Activated CD4-positive, alpha-beta T cell treated with anti-CD3 and anti-CD28 coated beads, Interleukin-2, amount 10 ng/mL, durations not matched to agents 24 days and 14 days (primary cell): ENCODE data around the gene BNIP5. TPM values are rescaled to one million over a fixed set of nuclear protein-coding genes. Genes with fewer than 3 reads are reported as not detected.
"Not testable (repeated sequence)": the region's sequence is repeated elsewhere in the genome, so short reads cannot be mapped to it uniquely, and the experiment has no call there.

ENCODE experiments used
- DNase-seq: peaks from one replicate; pipeline ENCODE4 v3.0.0; 2022
- H3K27ac Mint-ChIP-seq: one replicate; pipeline ENCODE4 v1.8.0; 2022; ENCODE audit warnings: mild to moderate bottlenecking, mixed read lengths
- H3K27me3 Mint-ChIP-seq: one replicate; pipeline ENCODE4 v1.8.0; 2022; ENCODE audit warnings: mixed read lengths
- H3K36me3 Mint-ChIP-seq: one replicate; pipeline ENCODE4 v1.8.0; 2022; ENCODE audit warnings: low read depth, mild to moderate bottlenecking, mixed read lengths
- H3K4me1 Mint-ChIP-seq: one replicate; pipeline ENCODE4 v1.8.0; 2021; ENCODE audit warnings: mixed read lengths
- H3K4me3 Mint-ChIP-seq: one replicate; pipeline ENCODE4 v1.8.0; 2022; ENCODE audit warnings: mild to moderate bottlenecking, moderate library complexity, mixed read lengths
- H3K9me3 Mint-ChIP-seq: one replicate; pipeline ENCODE4 v1.8.0; 2021; ENCODE audit warnings: mixed read lengths
- intact Hi-C: fragments of 100-400 bp; cut with micrococcal nuclease; formaldehyde crosslinking; loops from one replicate; pipeline ENCODE4 v1.15.1; 2023
- total RNA-seq: library from RNA; stranded (reverse); gene quantifications from 2 replicates; pipeline ENCODE4 v1.2.3, GENCODE V29; 2022

The BNIP5 gene
- total RNA-seq, 1 donor from 2014 or later, result not detected

GRCh38 chr6:36374194-36374593, 37.5 kb upstream of the BNIP5 start:
- H3K4me3 Mint-ChIP-seq, result no peak overlapping the region
- H3K27me3 Mint-ChIP-seq, result no peaks in the 10 kb centered on the region
- H3K4me1 Mint-ChIP-seq, result peaks cover 2% of the 10 kb centered on the region

GRCh38 chr6:36373368-36374019, 36.8 kb upstream of the BNIP5 start:
- no peaks in the 10 kb centered on the region for H3K27me3 Mint-ChIP-seq

More at GRCh38 chr6:36374194-36374593, 37.5 kb upstream of the BNIP5 start:
- Mint-ChIP-seq H3K27ac (no peak overlapping the region), H3K36me3 (peaks cover 2% of the 10 kb centered on the region), H3K9me3 (no peaks in the 10 kb centered on the region)
- intact Hi-C loops, result no loop called here
- no peak for DNase-seq

GRCh38 chr6:36372088-36372487, 35.4 kb upstream of the BNIP5 start:
- no peak for DNase-seq
- Mint-ChIP-seq H3K4me1 (no peaks in the 10 kb centered on the region), H3K4me3 (no peak overlapping the region), H3K9me3 (no peaks in the 10 kb centered on the region), H3K27me3 (no peaks in the 10 kb centered on the region), H3K36me3 (peaks cover 4% of the 10 kb centered on the region), H3K27ac (no peak overlapping the region)
- intact Hi-C loops, result no loop called here

More at GRCh38 chr6:36373368-36374019, 36.8 kb upstream of the BNIP5 start:
- H3K27ac Mint-ChIP-seq, result no peak overlapping the region
- peaks cover 2% of the 10 kb centered on the region for H3K4me1 Mint-ChIP-seq
- peaks cover 3% of the 10 kb centered on the region for H3K36me3 Mint-ChIP-seq
- no peak for DNase-seq
- intact Hi-C loops, result no loop called here
- no peak overlapping the region for H3K4me3 Mint-ChIP-seq
- H3K9me3 Mint-ChIP-seq, result no peaks in the 10 kb centered on the region

- H3K27me3 Mint-ChIP-seq, result no peaks in the 10 kb centered on the region
- no peaks in the 10 kb centered on the region for H3K4me1 Mint-ChIP-seq
- no peak overlapping the region for H3K4me3 Mint-ChIP-seq
- H3K9me3 Mint-ChIP-seq, result no peaks in the 10 kb centered on the region
- peaks cover 4% of the 10 kb centered on the region for H3K36me3 Mint-ChIP-seq
- intact Hi-C loops, result no loop called here
- DNase-seq, result no peak
- H3K27ac Mint-ChIP-seq, result no peak overlapping the region
Measured at GRCh38 chr6:36371211-36371610, 34.5 kb upstream of the BNIP5 start.

GRCh38 chr6:36370638-36371037, 34.0 kb upstream of the BNIP5 start:
- H3K9me3 Mint-ChIP-seq, result no peaks in the 10 kb centered on the region
- no peak overlapping the region for H3K27ac Mint-ChIP-seq
- no peak for DNase-seq
- H3K27me3 Mint-ChIP-seq, result no peaks in the 10 kb centered on the region
- peaks cover 4% of the 10 kb centered on the region for H3K36me3 Mint-ChIP-seq
- no peak overlapping the region for H3K4me3 Mint-ChIP-seq
- intact Hi-C loops, result no loop called here
- no peaks in the 10 kb centered on the region for H3K4me1 Mint-ChIP-seq

GRCh38 chr6:36368921-36369865, 32.5 kb upstream of the BNIP5 start:
- no peak for DNase-seq
- H3K36me3 Mint-ChIP-seq, result peaks cover 4% of the 10 kb centered on the region
- H3K9me3 Mint-ChIP-seq, result no peaks in the 10 kb centered on the region
- peaks cover 4% of the 10 kb centered on the region for H3K4me1 Mint-ChIP-seq
- H3K27ac Mint-ChIP-seq, result no peak overlapping the region
- intact Hi-C loops, result no loop called here
- H3K4me3 Mint-ChIP-seq, result no peak overlapping the region
- H3K27me3 Mint-ChIP-seq, result no peaks in the 10 kb centered on the region

GRCh38 chr6:36368421-36368820, 31.7 kb upstream of the BNIP5 start:
- Mint-ChIP-seq H3K9me3 (no peaks in the 10 kb centered on the region), H3K4me1 (peaks cover 4% of the 10 kb centered on the region), H3K4me3 (no peak overlapping the region), H3K36me3 (peaks cover 4% of the 10 kb centered on the region), H3K27ac (no peak overlapping the region), H3K27me3 (no peaks in the 10 kb centered on the region)
- intact Hi-C loops, result no loop called here
- DNase-seq, result no peak

- Mint-ChIP-seq H3K27ac (no peak overlapping the region), H3K4me1 (peaks cover 7% of the 10 kb centered on the region), H3K4me3 (no peak overlapping the region), H3K36me3 (peaks cover 2% of the 10 kb centered on the region), H3K27me3 (no peaks in the 10 kb centered on the region), H3K9me3 (no peaks in the 10 kb centered on the region)
- intact Hi-C loops, result no loop called here
- no peak for DNase-seq
Measured at GRCh38 chr6:36367743-36368142, 31.1 kb upstream of the BNIP5 start.

GRCh38 chr6:36364669-36365479, 28.2 kb upstream of the BNIP5 start:
- H3K27ac Mint-ChIP-seq, result no peak overlapping the region
- peaks cover 10% of the 10 kb centered on the region for H3K4me1 Mint-ChIP-seq
- intact Hi-C loops, result loop anchor here (5.0 kb wide), 1 partner anchor 338 kb away; the partner anchor contains the start of gene MAPK14
- peak; percentile 72 for DNase-seq
- peaks cover 4% of the 10 kb centered on the region for H3K27me3 Mint-ChIP-seq
- peaks cover 2% of the 10 kb centered on the region for H3K36me3 Mint-ChIP-seq
- no peak overlapping the region for H3K4me3 Mint-ChIP-seq
- H3K9me3 Mint-ChIP-seq, result no peaks in the 10 kb centered on the region

- H3K9me3 Mint-ChIP-seq, H3K27ac Mint-ChIP-seq, H3K36me3 Mint-ChIP-seq, DNase-seq, H3K27me3 Mint-ChIP-seq, H3K4me3 Mint-ChIP-seq: not testable (repeated sequence)
- intact Hi-C loops, result loop anchor here (5.0 kb wide), 1 partner anchor 337 kb away; the partner anchor contains the start of gene MAPK14
- peaks cover 10% of the 10 kb centered on the region for H3K4me1 Mint-ChIP-seq
Measured at GRCh38 chr6:36364061-36364635, 27.5 kb upstream of the BNIP5 start.

- peaks cover 16% of the 10 kb centered on the region for H3K4me1 Mint-ChIP-seq
- not testable (repeated sequence) for H3K27ac Mint-ChIP-seq, H3K36me3 Mint-ChIP-seq, H3K4me3 Mint-ChIP-seq, H3K9me3 Mint-ChIP-seq, DNase-seq, H3K27me3 Mint-ChIP-seq
- intact Hi-C loops, result loop anchor here (5.0 kb wide), 1 partner anchor 336 kb away; the partner anchor contains the start of gene MAPK14
Measured at GRCh38 chr6:36363371-36363752, 26.7 kb upstream of the BNIP5 start.

GRCh38 chr6:36362551-36363370, 26.1 kb upstream of the BNIP5 start:
- no peak for DNase-seq
- H3K27me3 Mint-ChIP-seq, result peaks cover 6% of the 10 kb centered on the region
- peaks cover 22% of the 10 kb centered on the region for H3K4me1 Mint-ChIP-seq
- intact Hi-C loops, result loop anchor here (5.0 kb wide), 1 partner anchor 335 kb away; the partner anchor contains the start of gene MAPK14
- H3K36me3 Mint-ChIP-seq, result no peaks in the 10 kb centered on the region
- H3K4me3 Mint-ChIP-seq, result no peak overlapping the region
- H3K27ac Mint-ChIP-seq, result no peak overlapping the region
- H3K9me3 Mint-ChIP-seq, result no peaks in the 10 kb centered on the region
